ENCODE results near the gene STH. TPM values are rescaled to one million over a fixed set of nuclear protein-coding genes. Genes with fewer than 3 reads are reported as not detected.
A peak's percentile ranks its signal among the peaks of the same experiment; 100 is the strongest.

STH gene
- total RNA-seq, 1 donor from 2014 or later = not detected

DNA sequence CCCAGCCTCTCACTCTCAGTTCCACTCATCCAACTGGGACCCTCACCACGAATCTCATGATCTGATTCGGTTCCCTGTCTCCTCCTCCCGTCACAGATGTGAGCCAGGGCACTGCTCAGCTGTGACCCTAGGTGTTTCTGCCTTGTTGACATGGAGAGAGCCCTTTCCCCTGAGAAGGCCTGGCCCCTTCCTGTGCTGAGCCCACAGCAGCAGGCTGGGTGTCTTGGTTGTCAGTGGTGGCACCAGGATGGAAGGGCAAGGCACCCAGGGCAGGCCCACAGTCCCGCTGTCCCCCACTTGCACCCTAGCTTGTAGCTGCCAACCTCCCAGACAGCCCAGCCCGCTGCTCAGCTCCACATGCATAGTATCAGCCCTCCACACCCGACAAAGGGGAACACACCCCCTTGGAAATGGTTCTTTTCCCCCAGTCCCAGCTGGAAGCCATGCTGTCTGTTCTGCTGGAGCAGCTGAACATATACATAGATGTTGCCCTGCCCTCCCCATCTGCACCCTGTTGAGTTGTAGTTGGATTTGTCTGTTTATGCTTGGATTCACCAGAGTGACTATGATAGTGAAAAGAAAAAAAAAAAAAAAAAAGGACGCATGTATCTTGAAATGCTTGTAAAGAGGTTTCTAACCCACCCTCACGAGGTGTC is 26.6 kb downstream of the STH start:
- H2AFZ ChIP-seq (ENCODE audit: low read depth, low read length) = no peak overlapping the region
- no peak overlapping the region for H3K4me3 Mint-ChIP-seq (ENCODE audit: unreplicated experiment)
- H3K9ac ChIP-seq (ENCODE audit: low read length) = no peak overlapping the region
- no peaks in the 10 kb centered on the region for H3K79me2 ChIP-seq (ENCODE audit: insufficient read depth, low read length)
- H3K36me3 ChIP-seq (ENCODE audit: insufficient read depth, low read length) = peaks cover 20% of the 10 kb centered on the region
- no peaks in the 10 kb centered on the region for H3K9me3 Mint-ChIP-seq (ENCODE audit: unreplicated experiment)
- H3K4me3 ChIP-seq (ENCODE audit: insufficient read depth, low read depth, low read length) = no peak overlapping the region
- peaks cover 37% of the 10 kb centered on the region for H3K36me3 Mint-ChIP-seq (ENCODE audit: low read depth, unreplicated experiment)
- no peak for FAIRE-seq
- H3K27ac Mint-ChIP-seq (ENCODE audit: unreplicated experiment) = peak overlapping the region; percentile 41
- no peaks in the 10 kb centered on the region for H3K27me3 ChIP-seq (ENCODE audit: insufficient read depth, low read length)
- no peaks in the 10 kb centered on the region for H3K4me1 Mint-ChIP-seq (ENCODE audit: low read depth, unreplicated experiment)
- no peaks in the 10 kb centered on the region for H3K9me3 ChIP-seq (ENCODE audit: insufficient read depth, low read depth, low read length)
- H4K20me1 ChIP-seq (ENCODE audit: insufficient read depth, low read length) = peaks cover 28% of the 10 kb centered on the region
- TF ChIP-seq EZH2 (IDR thresholded peaks at IDR 0.05; ENCODE audit: insufficient read depth, low read length) = no peak
- TF ChIP-seq, protein P1, sequence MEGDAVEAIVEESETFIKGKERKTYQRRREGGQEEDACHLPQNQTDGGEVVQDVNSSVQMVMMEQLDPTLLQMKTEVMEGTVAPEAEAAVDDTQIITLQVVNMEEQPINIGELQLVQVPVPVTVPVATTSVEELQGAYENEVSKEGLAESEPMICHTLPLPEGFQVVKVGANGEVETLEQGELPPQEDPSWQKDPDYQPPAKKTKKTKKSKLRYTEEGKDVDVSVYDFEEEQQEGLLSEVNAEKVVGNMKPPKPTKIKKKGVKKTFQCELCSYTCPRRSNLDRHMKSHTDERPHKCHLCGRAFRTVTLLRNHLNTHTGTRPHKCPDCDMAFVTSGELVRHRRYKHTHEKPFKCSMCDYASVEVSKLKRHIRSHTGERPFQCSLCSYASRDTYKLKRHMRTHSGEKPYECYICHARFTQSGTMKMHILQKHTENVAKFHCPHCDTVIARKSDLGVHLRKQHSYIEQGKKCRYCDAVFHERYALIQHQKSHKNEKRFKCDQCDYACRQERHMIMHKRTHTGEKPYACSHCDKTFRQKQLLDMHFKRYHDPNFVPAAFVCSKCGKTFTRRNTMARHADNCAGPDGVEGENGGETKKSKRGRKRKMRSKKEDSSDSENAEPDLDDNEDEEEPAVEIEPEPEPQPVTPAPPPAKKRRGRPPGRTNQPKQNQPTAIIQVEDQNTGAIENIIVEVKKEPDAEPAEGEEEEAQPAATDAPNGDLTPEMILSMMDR (IDR thresholded peaks at IDR 0.05; ENCODE audit: insufficient read depth, low read depth, low read length) = no peak
- no peak overlapping the region for H3K27ac ChIP-seq (ENCODE audit: low read depth, low read length)
- H3K27me3 Mint-ChIP-seq (ENCODE audit: low read depth, unreplicated experiment) = no peaks in the 10 kb centered on the region
- no peak overlapping the region for H3K4me2 ChIP-seq (ENCODE audit: low read length)
- no peak for DNase-seq (ENCODE audit: low read depth)
- H3K4me1 ChIP-seq (ENCODE audit: insufficient read depth, low read length) = no peaks in the 10 kb centered on the region

DNA sequence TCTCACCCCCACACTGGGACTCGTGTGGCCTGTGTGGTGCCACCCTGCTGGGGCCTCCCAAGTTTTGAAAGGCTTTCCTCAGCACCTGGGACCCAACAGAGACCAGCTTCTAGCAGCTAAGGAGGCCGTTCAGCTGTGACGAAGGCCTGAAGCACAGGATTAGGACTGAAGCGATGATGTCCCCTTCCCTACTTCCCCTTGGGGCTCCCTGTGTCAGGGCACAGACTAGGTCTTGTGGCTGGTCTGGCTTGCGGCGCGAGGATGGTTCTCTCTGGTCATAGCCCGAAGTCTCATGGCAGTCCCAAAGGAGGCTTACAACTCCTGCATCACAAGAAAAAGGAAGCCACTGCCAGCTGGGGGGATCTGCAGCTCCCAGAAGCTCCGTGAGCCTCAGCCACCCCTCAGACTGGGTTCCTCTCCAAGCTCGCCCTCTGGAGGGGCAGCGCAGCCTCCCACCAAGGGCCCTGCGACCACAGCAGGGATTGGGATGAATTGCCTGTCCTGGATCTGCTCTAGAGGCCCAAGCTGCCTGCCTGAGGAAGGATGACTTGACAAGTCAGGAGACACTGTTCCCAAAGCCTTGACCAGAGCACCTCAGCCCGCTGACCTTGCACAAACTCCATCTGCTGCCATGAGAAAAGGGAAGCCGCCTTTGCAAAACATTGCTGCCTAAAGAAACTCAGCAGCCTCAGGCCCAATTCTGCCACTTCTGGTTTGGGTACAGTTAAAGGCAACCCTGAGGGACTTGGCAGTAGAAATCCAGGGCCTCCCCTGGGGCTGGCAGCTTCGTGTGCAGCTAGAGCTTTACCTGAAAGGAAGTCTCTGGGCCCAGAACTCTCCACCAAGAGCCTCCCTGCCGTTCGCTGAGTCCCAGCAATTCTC is 27.4 kb downstream of the STH start:
- no peak overlapping the region for H3K4me2 ChIP-seq (ENCODE audit: low read length)
- H3K9ac ChIP-seq (ENCODE audit: low read length) = no peak overlapping the region
- no peak for FAIRE-seq
- H3K36me3 Mint-ChIP-seq (ENCODE audit: low read depth, unreplicated experiment) = peaks cover 39% of the 10 kb centered on the region
- H3K27me3 Mint-ChIP-seq (ENCODE audit: low read depth, unreplicated experiment) = no peaks in the 10 kb centered on the region
- peaks cover 28% of the 10 kb centered on the region for H4K20me1 ChIP-seq (ENCODE audit: insufficient read depth, low read length)
- DNase-seq (ENCODE audit: low read depth) = no peak
- no peak overlapping the region for H3K4me3 Mint-ChIP-seq (ENCODE audit: unreplicated experiment)
- no peak for TF ChIP-seq EZH2 (IDR thresholded peaks at IDR 0.05; ENCODE audit: insufficient read depth, low read length)
- TF ChIP-seq, protein P1 (IDR thresholded peaks at IDR 0.05; ENCODE audit: insufficient read depth, low read depth, low read length) = no peak
- H3K27ac Mint-ChIP-seq (ENCODE audit: unreplicated experiment) = peak overlapping the region; percentile 53
- no peak overlapping the region for H3K27ac ChIP-seq (ENCODE audit: low read depth, low read length)
- no peaks in the 10 kb centered on the region for H3K9me3 ChIP-seq (ENCODE audit: insufficient read depth, low read depth, low read length)
- no peak overlapping the region for H3K4me3 ChIP-seq (ENCODE audit: insufficient read depth, low read depth, low read length)
- H3K27me3 ChIP-seq (ENCODE audit: insufficient read depth, low read length) = no peaks in the 10 kb centered on the region
- no peaks in the 10 kb centered on the region for H3K4me1 Mint-ChIP-seq (ENCODE audit: low read depth, unreplicated experiment)
- no peak overlapping the region for H2AFZ ChIP-seq (ENCODE audit: low read depth, low read length)
- peaks cover 23% of the 10 kb centered on the region for H3K36me3 ChIP-seq (ENCODE audit: insufficient read depth, low read length)
- no peaks in the 10 kb centered on the region for H3K9me3 Mint-ChIP-seq (ENCODE audit: unreplicated experiment)
- no peaks in the 10 kb centered on the region for H3K4me1 ChIP-seq (ENCODE audit: insufficient read depth, low read length)
- no peaks in the 10 kb centered on the region for H3K79me2 ChIP-seq (ENCODE audit: insufficient read depth, low read length)
